ENCODE results near the gene AQP12A. TPM values are rescaled to one million over a fixed set of nuclear protein-coding genes. Genes with fewer than 3 reads are reported as not detected.
A peak's percentile ranks its signal among the peaks of the same experiment; 100 is the strongest.

AQP12A gene
- total RNA-seq, 5 donors from 2014 or later (not counting 1 experiment from before 2014, with no cell fraction given): not detected

DNA sequence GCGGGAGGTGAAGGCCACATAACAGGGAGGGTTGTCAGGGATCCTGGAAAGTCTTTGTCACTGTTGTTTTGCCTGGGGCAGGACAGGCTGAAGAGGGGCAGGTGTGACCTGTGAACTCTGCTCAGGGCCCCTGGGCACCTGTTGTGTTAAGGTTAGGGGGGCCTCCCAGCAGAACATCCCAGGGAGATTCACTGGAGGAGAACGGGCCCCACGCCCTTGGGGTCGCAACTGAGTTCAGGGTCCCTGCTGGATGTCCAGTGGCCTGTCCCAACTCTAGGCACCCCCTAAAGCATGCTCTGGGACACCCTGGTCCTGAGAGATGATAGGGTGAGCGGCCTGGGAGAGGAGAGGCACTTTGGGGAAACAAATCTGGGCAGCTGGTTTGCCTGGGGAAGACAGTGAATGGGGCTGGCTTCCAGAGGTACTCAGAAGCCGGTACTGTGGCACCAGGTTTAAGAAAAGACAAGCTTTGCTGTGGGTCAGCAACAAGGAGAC lies 43.5 kb upstream of the AQP12A start:
- Histone ChIP-seq H3K9me3 (no peaks in the 10 kb centered on the region), H3K27me3 (replicated peaks in 1 of 2; ENCODE audit: control insufficient read depth in 2 of 2, extremely low read depth in 1 of 2, insufficient read depth in 2 of 2, low read length in 1 of 2) (peaks cover 0 to 59% of the 10 kb centered on the region in 2 experiments), H3K4me1 (ENCODE audit: control insufficient read depth in 1 of 2, extremely low read depth in 1 of 2, insufficient read depth in 2 of 2, low read length in 2 of 2) (peaks cover 0 to 10% of the 10 kb centered on the region in 2 experiments), H3K27ac (ENCODE audit: low read length) (no peak overlapping the region), H3K36me3 (ENCODE audit: control insufficient read depth in 2 of 2, extremely low read depth in 1 of 2, insufficient read depth in 1 of 2, low read length in 1 of 2) (no peaks in the 10 kb centered on the region), H3K4me3 (ENCODE audit: control insufficient read depth in 1 of 2, extremely low read depth in 1 of 2, low read length in 1 of 2) (no peak overlapping the region)
- peaks cover 7 to 16% (median 9%) of the 10 kb centered on the region in 3 donors for H3K4me1 Mint-ChIP-seq
- DNase-seq (no peak), ATAC-seq (replicated peaks in 1 of 4) (no peak)
- H3K27me3 Mint-ChIP-seq: peaks cover 26 to 32% of the 10 kb centered on the region in 2 donors
- no peak overlapping the region for H3K27ac Mint-ChIP-seq
- ChIA-PET POLR2A (no interaction called here), CTCF (no interaction called here)
- H3K9me3 Mint-ChIP-seq: no peaks in the 10 kb centered on the region
- no peak overlapping the region for H3K4me3 Mint-ChIP-seq
- WGBS (ENCODE audit: insufficient coverage): 91% methylated on average over 4 of the region's 6 CpGs
- no peaks in the 10 kb centered on the region for H3K36me3 Mint-ChIP-seq

DNA sequence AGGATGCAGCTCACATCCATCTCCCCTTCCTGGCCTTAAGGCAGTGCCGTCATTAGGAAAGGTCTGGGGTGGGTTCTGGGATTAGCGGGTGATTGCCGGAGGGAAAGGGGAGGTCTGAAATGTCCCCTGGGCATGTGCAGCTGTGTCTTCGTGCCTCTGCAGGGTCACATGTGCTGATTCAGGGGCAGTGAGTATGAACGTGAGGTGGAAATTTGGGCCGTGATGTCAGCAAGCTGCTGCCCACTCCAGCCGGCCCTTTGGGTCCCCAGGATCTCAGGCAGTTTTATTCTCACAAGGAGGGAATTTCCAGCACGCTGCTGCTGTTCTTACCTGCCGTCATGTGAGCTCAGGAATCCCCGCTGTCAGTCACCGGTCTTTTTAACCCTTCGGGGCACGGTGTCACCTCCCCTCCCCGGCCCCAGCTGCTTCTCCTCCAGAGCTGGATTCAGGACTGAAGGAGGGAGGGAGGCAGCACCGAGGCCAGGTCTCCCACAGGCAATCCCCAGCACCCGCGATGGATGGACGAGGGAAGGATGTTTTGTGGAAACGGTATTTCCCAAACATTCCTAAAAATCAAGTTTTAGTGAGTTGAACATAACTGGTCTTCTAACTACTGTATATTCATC lies 42.9 kb upstream of the AQP12A start:
- Mint-ChIP-seq H3K27me3 (peaks cover 26 to 37% of the 10 kb centered on the region in 2 donors), H3K4me1 (peaks cover 7 to 16% (median 9%) of the 10 kb centered on the region in 3 donors), H3K4me3 (no peak overlapping the region), H3K36me3 (no peaks in the 10 kb centered on the region), H3K27ac (no peak overlapping the region), H3K9me3 (no peaks in the 10 kb centered on the region)
- ATAC-seq (replicated peaks in 1 of 4): no peak
- Histone ChIP-seq H3K4me1 (ENCODE audit: control insufficient read depth in 1 of 2, extremely low read depth in 1 of 2, insufficient read depth in 2 of 2, low read length in 2 of 2) (peaks cover 0 to 10% of the 10 kb centered on the region in 2 experiments), H3K4me3 (ENCODE audit: control insufficient read depth in 1 of 2, extremely low read depth in 1 of 2, low read length in 1 of 2) (no peak overlapping the region), H3K36me3 (ENCODE audit: control insufficient read depth in 2 of 2, extremely low read depth in 1 of 2, insufficient read depth in 1 of 2, low read length in 1 of 2) (no peaks in the 10 kb centered on the region), H3K27ac (ENCODE audit: low read length) (no peak overlapping the region), H3K27me3 (replicated peaks in 1 of 2; ENCODE audit: control insufficient read depth in 2 of 2, extremely low read depth in 1 of 2, insufficient read depth in 2 of 2, low read length in 1 of 2) (peaks cover 0 to 58% of the 10 kb centered on the region in 2 experiments), H3K9me3 (no peaks in the 10 kb centered on the region)
- ChIA-PET CTCF (no interaction called here), POLR2A (no interaction called here)
- 45% methylated on average over 5 of the region's 19 CpGs for WGBS (ENCODE audit: insufficient coverage)
- no peak for DNase-seq

DNA sequence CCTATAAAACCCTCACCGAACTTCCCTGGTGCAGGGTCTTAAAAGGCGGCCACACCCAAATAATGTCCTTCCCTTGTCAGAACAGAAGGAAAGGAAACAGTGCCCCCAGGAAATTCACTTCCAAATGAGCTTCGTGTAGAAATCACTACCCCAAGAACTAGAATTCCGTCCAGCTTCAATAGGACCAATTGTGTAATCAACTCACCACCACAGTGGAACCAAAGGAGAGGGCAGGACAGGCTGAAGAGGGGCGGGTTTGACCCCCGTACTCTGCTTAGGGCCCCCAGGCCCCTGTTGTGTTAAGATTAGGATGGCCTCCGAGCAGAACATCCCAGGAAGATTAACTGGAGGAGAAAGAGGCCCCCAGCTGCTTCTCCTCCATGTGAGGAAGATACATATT lies 42.3 kb upstream of the AQP12A start:
- H3K4me3 Mint-ChIP-seq: no peak overlapping the region
- H3K27me3 Mint-ChIP-seq: peaks cover 26 to 39% of the 10 kb centered on the region in 2 donors
- no peak overlapping the region for H3K4me3 ChIP-seq (ENCODE audit: control insufficient read depth in 1 of 2, extremely low read depth in 1 of 2, low read length in 1 of 2)
- H3K27ac Mint-ChIP-seq: no peak overlapping the region
- CTCF ChIA-PET: no interaction called here
- DNase-seq (no peak), ATAC-seq (replicated peaks in 1 of 4) (no peak)
- POLR2A ChIA-PET: no interaction called here
- peaks cover 8 to 16% (median 9%) of the 10 kb centered on the region in 3 donors for H3K4me1 Mint-ChIP-seq
- H3K4me1 ChIP-seq (ENCODE audit: control insufficient read depth in 1 of 2, extremely low read depth in 1 of 2, insufficient read depth in 2 of 2, low read length in 2 of 2): peaks cover 0 to 10% of the 10 kb centered on the region in 2 experiments
- no peak overlapping the region for H3K27ac ChIP-seq (ENCODE audit: low read length)
- no peaks in the 10 kb centered on the region for H3K36me3 Mint-ChIP-seq
- 61% methylated on average over 4 of the region's 7 CpGs for WGBS (ENCODE audit: insufficient coverage)
- no peaks in the 10 kb centered on the region for H3K9me3 Mint-ChIP-seq
- no peaks in the 10 kb centered on the region for H3K36me3 ChIP-seq (ENCODE audit: control insufficient read depth in 2 of 2, extremely low read depth in 1 of 2, insufficient read depth in 1 of 2, low read length in 1 of 2)
- H3K27me3 ChIP-seq (replicated peaks in 1 of 2; ENCODE audit: control insufficient read depth in 2 of 2, extremely low read depth in 1 of 2, insufficient read depth in 2 of 2, low read length in 1 of 2): peaks cover 0 to 54% of the 10 kb centered on the region in 2 experiments
- H3K9me3 ChIP-seq: no peaks in the 10 kb centered on the region

DNA sequence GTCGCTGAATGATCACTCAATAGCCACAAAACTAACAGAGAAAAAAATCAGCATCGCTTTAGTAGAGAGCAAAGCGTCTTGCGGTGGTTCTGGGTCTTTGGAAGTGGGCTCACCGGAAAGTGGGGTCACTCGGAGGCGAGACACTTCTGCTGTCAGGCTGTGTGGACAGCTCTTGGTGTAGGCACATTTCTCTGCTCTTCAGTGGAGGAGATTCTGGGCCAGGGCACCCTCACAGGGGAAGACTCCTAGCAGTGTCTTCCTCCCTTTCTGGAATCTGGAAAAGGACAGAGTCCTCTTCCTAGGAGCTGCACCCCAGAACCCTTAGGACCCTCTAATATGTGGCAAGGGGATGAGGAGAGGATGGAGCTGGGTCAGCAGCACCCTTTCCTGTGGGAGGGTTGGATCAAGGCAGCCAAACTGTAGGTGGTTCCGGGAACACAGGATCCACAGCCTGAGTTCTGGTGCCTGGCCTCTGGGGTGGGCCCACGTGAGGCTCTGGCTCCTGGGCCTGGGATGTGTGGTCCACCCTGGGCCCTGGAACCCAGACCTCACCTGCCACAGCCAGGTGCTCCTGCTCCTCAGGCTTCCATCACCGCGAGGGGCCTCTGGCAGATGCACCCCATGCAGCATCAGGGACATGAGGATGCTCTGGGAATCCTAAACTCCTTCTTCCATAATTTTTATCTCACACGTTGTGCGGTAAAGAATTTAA lies 41.3 kb upstream of the AQP12A start:
- H3K27ac Mint-ChIP-seq: no peak overlapping the region
- Histone ChIP-seq H3K4me1 (ENCODE audit: control insufficient read depth in 1 of 2, extremely low read depth in 1 of 2, insufficient read depth in 2 of 2, low read length in 2 of 2) (peaks cover 0 to 10% of the 10 kb centered on the region in 2 experiments), H3K36me3 (ENCODE audit: control insufficient read depth in 2 of 2, extremely low read depth in 1 of 2, insufficient read depth in 1 of 2, low read length in 1 of 2) (no peaks in the 10 kb centered on the region), H3K9me3 (no peaks in the 10 kb centered on the region), H3K27ac (ENCODE audit: low read length) (no peak overlapping the region), H3K27me3 (replicated peaks in 1 of 2; ENCODE audit: control insufficient read depth in 2 of 2, extremely low read depth in 1 of 2, insufficient read depth in 2 of 2, low read length in 1 of 2) (peaks cover 3 to 48% of the 10 kb centered on the region in 2 experiments), H3K4me3 (ENCODE audit: control insufficient read depth in 1 of 2, extremely low read depth in 1 of 2, low read length in 1 of 2) (no peak overlapping the region)
- ATAC-seq (replicated peaks in 1 of 4): no peak
- H3K36me3 Mint-ChIP-seq: no peaks in the 10 kb centered on the region
- WGBS (ENCODE audit: insufficient coverage): 89% methylated on average over 4 of the region's 13 CpGs
- peaks cover 34 to 47% of the 10 kb centered on the region in 2 donors for H3K27me3 Mint-ChIP-seq
- H3K9me3 Mint-ChIP-seq: no peaks in the 10 kb centered on the region
- DNase-seq: no peak
- peaks cover 13 to 17% (median 16%) of the 10 kb centered on the region in 3 donors for H3K4me1 Mint-ChIP-seq
- no peak overlapping the region for H3K4me3 Mint-ChIP-seq
- POLR2A ChIA-PET: no interaction called here
- CTCF ChIA-PET: no interaction called here

DNA sequence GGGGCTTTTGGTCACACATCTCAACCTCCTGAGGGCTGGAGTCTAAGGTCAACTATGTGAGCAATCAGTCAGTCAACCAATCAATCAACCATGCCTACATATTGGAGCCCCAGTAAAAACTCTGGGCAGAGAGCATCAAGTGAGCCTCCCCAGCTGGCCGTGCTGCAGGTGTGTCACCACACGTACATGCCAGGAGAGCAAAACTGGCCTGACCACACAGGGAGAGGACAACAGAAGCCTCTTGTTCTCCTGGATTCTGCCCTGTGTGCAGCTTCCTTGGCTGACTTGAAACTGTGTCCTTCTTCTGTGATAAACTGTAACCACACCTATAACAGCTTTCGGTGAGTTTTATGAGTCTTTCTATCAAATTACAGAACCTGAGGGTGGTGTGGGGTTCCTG lies 40.5 kb upstream of the AQP12A start:
- no peaks in the 10 kb centered on the region for H3K36me3 Mint-ChIP-seq
- peaks cover 8 to 14% (median 10%) of the 10 kb centered on the region in 3 donors for H3K4me1 Mint-ChIP-seq
- Histone ChIP-seq H3K9me3 (no peaks in the 10 kb centered on the region), H3K4me3 (ENCODE audit: control insufficient read depth in 1 of 2, extremely low read depth in 1 of 2, low read length in 1 of 2) (no peak overlapping the region), H3K27ac (ENCODE audit: low read length) (no peak overlapping the region), H3K27me3 (replicated peaks in 1 of 2; ENCODE audit: control insufficient read depth in 2 of 2, extremely low read depth in 1 of 2, insufficient read depth in 2 of 2, low read length in 1 of 2) (peaks cover 3 to 43% of the 10 kb centered on the region in 2 experiments), H3K4me1 (ENCODE audit: control insufficient read depth in 1 of 2, extremely low read depth in 1 of 2, insufficient read depth in 2 of 2, low read length in 2 of 2) (peaks cover 0 to 10% of the 10 kb centered on the region in 2 experiments), H3K36me3 (ENCODE audit: control insufficient read depth in 2 of 2, extremely low read depth in 1 of 2, insufficient read depth in 1 of 2, low read length in 1 of 2) (no peaks in the 10 kb centered on the region)
- ATAC-seq (replicated peaks in 1 of 4) (no peak), DNase-seq (no peak)
- no peak overlapping the region for H3K4me3 Mint-ChIP-seq
- POLR2A ChIA-PET: no interaction called here
- no peaks in the 10 kb centered on the region for H3K9me3 Mint-ChIP-seq
- CTCF ChIA-PET: no interaction called here
- H3K27me3 Mint-ChIP-seq: peaks cover 34 to 47% of the 10 kb centered on the region in 2 donors
- 81% methylated on average over 2 of the region's 3 CpGs for WGBS (ENCODE audit: insufficient coverage)
- no peak overlapping the region for H3K27ac Mint-ChIP-seq

DNA sequence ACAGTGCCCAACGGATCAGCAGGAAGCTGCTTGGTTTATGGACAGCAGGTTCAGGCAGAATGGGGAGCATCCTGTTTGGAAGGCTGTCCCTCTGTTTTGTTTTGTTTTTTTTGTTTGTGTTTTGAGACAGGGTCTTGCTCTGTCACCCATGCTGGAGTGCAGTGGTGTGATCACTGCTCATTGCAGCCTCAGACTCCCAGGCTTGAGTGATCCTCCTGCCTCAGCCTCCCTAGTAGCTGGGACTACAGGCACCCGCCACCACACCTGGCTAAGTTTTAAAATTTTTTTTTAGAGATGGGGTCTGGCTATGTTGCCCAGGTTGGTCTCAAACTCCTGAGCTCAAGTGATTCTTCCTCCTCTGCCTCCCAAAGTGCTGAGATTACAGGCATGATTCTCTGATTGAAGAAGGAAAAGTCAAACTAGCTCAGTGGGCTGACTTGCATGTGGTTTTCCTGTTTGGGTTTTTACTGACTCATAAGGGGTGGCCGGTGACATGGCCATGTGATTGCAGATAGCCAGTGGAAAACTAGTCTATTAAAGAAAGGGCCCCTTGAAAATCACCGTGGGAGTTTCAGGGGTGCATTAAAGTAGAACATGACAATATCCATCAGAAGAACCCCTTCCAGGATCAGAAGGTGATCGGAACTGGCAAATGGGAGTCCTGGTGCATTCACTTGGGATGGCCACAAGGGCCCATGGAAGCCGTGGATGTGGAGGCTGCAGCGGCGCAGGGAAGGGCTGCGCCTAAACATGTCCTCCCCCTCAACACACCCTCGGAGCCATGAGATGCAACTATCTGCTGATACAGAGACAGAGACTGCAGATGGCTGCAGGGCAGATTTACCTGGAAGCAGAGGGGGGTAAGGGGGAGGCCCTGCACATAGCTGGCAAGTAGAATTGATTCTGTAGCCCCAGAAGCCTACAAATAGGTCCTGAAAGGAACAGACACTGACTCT lies 35.5 kb upstream of the AQP12A start:
- CTCF ChIA-PET: interaction anchor here in 1 of 2 donors (0.7 kb wide), 1 partner anchor 30 kb away, joined by 3 read pairs; no protein-coding TSS in a partner anchor
- 33% methylated on average over 1 of the region's 10 CpGs for WGBS (ENCODE audit: insufficient coverage)
- no peaks in the 10 kb centered on the region for H3K36me3 ChIP-seq (ENCODE audit: control insufficient read depth in 2 of 2, extremely low read depth in 1 of 2, insufficient read depth in 1 of 2, low read length in 1 of 2)
- DNase-seq: peak in 2 of 35 experiments; percentile 8 to 26
- POLR2A ChIA-PET: no interaction called here
- peaks cover 0 to 17% (median 12%) of the 10 kb centered on the region in 3 donors for H3K4me1 Mint-ChIP-seq
- H3K4me3 Mint-ChIP-seq: no peak overlapping the region
- no peaks in the 10 kb centered on the region for H3K9me3 ChIP-seq
- H3K36me3 Mint-ChIP-seq: no peaks in the 10 kb centered on the region
- no peak overlapping the region for H3K27ac Mint-ChIP-seq
- peaks cover 3 to 8% of the 10 kb centered on the region in 2 experiments for H3K27me3 ChIP-seq (replicated peaks in 1 of 2; ENCODE audit: control insufficient read depth in 2 of 2, extremely low read depth in 1 of 2, insufficient read depth in 2 of 2, low read length in 1 of 2)
- H3K4me3 ChIP-seq (ENCODE audit: control insufficient read depth in 1 of 2, extremely low read depth in 1 of 2, low read length in 1 of 2): no peak overlapping the region
- peaks cover 21 to 24% of the 10 kb centered on the region in 2 donors for H3K27me3 Mint-ChIP-seq
- no peak overlapping the region for H3K27ac ChIP-seq (ENCODE audit: low read length)
- peaks cover 0 to 11% of the 10 kb centered on the region in 2 experiments for H3K4me1 ChIP-seq (ENCODE audit: control insufficient read depth in 1 of 2, extremely low read depth in 1 of 2, insufficient read depth in 2 of 2, low read length in 2 of 2)
- peak in 1 of 4 experiments; percentile 63 for ATAC-seq (replicated peaks in 1 of 4)
- H3K9me3 Mint-ChIP-seq: no peaks in the 10 kb centered on the region

All from T-cell (primary cell).